ENCODE measurements around the gene IFT80.

GRCh38 chr3:160398820-160399124 lies 253 bp downstream of the IFT80 start:
- TF ChIP-seq GATA2 (IDR thresholded peaks at IDR 0.05; ENCODE audit: low read depth, low read length) (no peak), GATA3 (IDR thresholded peaks at IDR 0.05; ENCODE audit: low read depth, low read length) (no peak)
